ENCODE results near the gene PLPP2.

DNA sequence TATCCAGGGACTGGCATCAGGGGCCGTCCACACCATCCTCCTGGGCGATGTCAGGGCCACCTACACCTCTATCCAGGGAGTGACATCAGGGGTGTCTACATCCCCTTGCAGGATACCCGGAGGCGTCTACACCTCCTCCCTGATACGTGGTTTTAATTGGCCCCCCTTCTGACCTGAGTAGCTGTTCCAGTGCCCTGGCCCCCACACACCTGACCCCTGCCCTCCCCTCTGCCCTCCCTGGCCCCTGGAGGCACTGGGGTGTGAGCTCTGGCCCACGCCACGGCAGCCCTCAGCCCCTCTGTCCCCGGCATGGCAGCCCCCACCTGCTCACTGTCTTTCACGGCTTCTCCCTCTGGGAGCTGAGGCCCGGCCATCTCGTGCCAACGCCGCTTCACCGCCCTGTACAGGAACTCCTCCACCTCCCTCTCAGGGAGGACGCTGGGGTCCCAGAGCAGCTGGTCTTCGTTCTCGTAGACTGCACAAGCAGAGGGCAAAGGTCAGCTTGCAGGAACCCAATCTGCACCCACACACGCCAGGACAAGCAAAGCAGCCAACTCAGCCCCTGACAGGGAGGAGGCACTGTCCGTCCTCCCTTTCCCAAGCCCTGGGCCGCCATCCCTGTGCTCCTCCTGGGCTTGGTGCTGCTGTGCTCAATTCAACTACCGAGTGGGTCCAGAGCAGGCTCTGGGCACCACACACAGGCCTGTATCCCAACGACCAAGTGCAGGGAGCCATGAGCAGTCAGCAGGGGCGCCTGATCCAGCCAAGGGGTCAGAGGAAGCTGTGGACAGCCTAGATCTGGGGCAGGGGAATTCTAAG is 22.2 kb upstream of the PLPP2 start:
- TF ChIP-seq, protein P1, sequence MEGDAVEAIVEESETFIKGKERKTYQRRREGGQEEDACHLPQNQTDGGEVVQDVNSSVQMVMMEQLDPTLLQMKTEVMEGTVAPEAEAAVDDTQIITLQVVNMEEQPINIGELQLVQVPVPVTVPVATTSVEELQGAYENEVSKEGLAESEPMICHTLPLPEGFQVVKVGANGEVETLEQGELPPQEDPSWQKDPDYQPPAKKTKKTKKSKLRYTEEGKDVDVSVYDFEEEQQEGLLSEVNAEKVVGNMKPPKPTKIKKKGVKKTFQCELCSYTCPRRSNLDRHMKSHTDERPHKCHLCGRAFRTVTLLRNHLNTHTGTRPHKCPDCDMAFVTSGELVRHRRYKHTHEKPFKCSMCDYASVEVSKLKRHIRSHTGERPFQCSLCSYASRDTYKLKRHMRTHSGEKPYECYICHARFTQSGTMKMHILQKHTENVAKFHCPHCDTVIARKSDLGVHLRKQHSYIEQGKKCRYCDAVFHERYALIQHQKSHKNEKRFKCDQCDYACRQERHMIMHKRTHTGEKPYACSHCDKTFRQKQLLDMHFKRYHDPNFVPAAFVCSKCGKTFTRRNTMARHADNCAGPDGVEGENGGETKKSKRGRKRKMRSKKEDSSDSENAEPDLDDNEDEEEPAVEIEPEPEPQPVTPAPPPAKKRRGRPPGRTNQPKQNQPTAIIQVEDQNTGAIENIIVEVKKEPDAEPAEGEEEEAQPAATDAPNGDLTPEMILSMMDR (IDR thresholded peaks at IDR 0.05; ENCODE audit: borderline replicate concordance, extremely low read depth, low read length, poor library complexity, severe bottlenecking), result no peak
- TF ChIP-seq EZH2 (IDR thresholded peaks at IDR 0.05; ENCODE audit: borderline replicate concordance, low read depth, low read length, severe bottlenecking), result no peak

Measured in DND-41 (cell line).